Endodermal cell (in vitro differentiated cells): ENCODE measurements around the gene CLEC16A. TPM values are rescaled to one million over a fixed set of nuclear protein-coding genes. Genes with fewer than 3 reads are reported as not detected.

Source experiments
- DNase-seq: peaks from one replicate; pipeline ENCODE4 v3.0.0-alpha.2; 2017
- H3K27ac ChIP-seq: 2 replicates; pipeline ENCODE4 v1.5.1; 2013; ENCODE audit warnings: mild to moderate bottlenecking, low read depth, low read length, moderate library complexity
- H3K27me3 ChIP-seq: 2 replicates; pipeline ENCODE4 v1.6.1; 2013; ENCODE audit warnings: mild to moderate bottlenecking, low read length, moderate library complexity; ENCODE audit not compliant: insufficient read depth, control insufficient read depth, poor library complexity, severe bottlenecking
- H3K36me3 ChIP-seq: 2 replicates; pipeline ENCODE4 v1.7.0; 2013; ENCODE audit warnings: mild to moderate bottlenecking, low read length, moderate library complexity; ENCODE audit not compliant: control insufficient read depth, insufficient read depth
- H3K4me1 ChIP-seq: one replicate; pipeline ENCODE4 v1.7.0; 2013; ENCODE audit warnings: low read length; ENCODE audit not compliant: control insufficient read depth, insufficient read depth
- H3K4me3 ChIP-seq: 2 replicates; pipeline ENCODE4 v1.5.1; 2013; ENCODE audit warnings: mild to moderate bottlenecking, low read length, moderate library complexity
- H3K9ac ChIP-seq: 2 replicates; pipeline ENCODE4 v1.6.1; 2013; ENCODE audit warnings: mild to moderate bottlenecking, low read length, moderate library complexity; ENCODE audit not compliant: poor library complexity, severe bottlenecking; ENCODE audit errors: extremely low read depth
- H3K9me3 ChIP-seq: 2 replicates; pipeline ENCODE4 v1.6.1; 2013; ENCODE audit warnings: mild to moderate bottlenecking, low read length, moderate library complexity; ENCODE audit not compliant: control insufficient read depth
- H3K27ac Mint-ChIP-seq: 2 replicates; pipeline ENCODE4 v1.8.0; 2020; ENCODE audit warnings: mixed read lengths
- H3K27me3 Mint-ChIP-seq: 2 replicates; pipeline ENCODE4 v1.8.0; 2021; ENCODE audit warnings: mild to moderate bottlenecking, mixed read lengths; ENCODE audit not compliant: insufficient read depth
- H3K36me3 Mint-ChIP-seq: 2 replicates; pipeline ENCODE4 v1.8.0; 2020; ENCODE audit warnings: low read depth, mixed read lengths
- H3K4me1 Mint-ChIP-seq: 2 replicates; pipeline ENCODE4 v1.8.0; 2020; ENCODE audit warnings: mixed read lengths
- H3K4me3 Mint-ChIP-seq: 2 replicates; pipeline ENCODE4 v1.8.0; 2020; ENCODE audit warnings: mild to moderate bottlenecking, moderate library complexity, mixed read lengths
- H3K9me3 Mint-ChIP-seq: 2 replicates; pipeline ENCODE4 v1.8.0; 2020; ENCODE audit warnings: mild to moderate bottlenecking, mixed read lengths
- CTCF ChIP-seq: fragments of 200-600 bp; sonication (generic); conservative IDR thresholded peaks from 2 replicates; pipeline ENCODE4 v1.5.0; 2021; ENCODE audit warnings: antibody characterized with exemption, mild to moderate bottlenecking
- WGBS, 2 experiments: methylation state at CpG; one replicate each; pipeline versions ENCODE4 v1.1.5 to v1.1.7; 2013; ENCODE audit warnings: missing lambda C conversion rate in 2 of 2, mixed read lengths in 1 of 2; ENCODE audit not compliant: insufficient coverage in 1 of 2, insufficient read length in 1 of 2; 5-methylcytosine and 5-hydroxymethylcytosine counted together
- total RNA-seq, 2 donors: library from RNA; stranded (reverse); fragmentation: NEBNext Ultra II Directional in 1 of 2; extraction: Animal tissue kit (Norgen Biotek cat#: 25700) in 1 of 2; gene quantifications; 2 replicates in 1 of 2; 3 replicates in 1 of 2; pipeline ENCODE4 v1.2.1, GENCODE V29; 2021

CLEC16A gene
- total RNA-seq, 2 donors from 2014 or later, result 19.5 to 28.3 TPM

DNA sequence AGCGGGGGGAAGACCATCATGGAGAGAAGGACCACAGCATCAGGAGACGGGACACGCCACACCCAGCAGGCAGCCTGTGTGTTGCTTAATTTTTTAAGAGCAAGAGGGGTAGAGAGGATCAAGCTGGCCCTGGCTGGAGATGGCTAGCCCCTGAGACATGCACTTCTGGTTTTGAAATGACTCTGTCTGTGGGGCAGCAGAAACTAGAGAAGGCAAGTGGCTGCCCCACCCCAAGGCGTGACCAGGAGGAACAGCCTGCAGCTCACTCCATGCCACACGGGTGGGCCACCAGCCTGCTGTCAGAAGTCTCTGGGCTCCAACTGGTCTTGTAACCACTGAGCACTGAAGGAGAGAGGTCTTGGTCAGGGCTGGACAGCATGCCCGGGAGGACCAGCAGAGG is 236.1 kb downstream of the CLEC16A start:
- H3K27ac ChIP-seq, result no peak overlapping the region
- Mint-ChIP-seq H3K27ac (no peak overlapping the region), H3K9me3 (no peaks in the 10 kb centered on the region), H3K27me3 (no peaks in the 10 kb centered on the region), H3K36me3 (peaks cover 8% of the 10 kb centered on the region), H3K4me3 (no peak overlapping the region), H3K4me1 (peaks cover 9% of the 10 kb centered on the region)
- H3K36me3 ChIP-seq, result no peaks in the 10 kb centered on the region
- TF ChIP-seq CTCF, result no peak
- no peaks in the 10 kb centered on the region for H3K27me3 ChIP-seq
- H3K4me1 ChIP-seq, result no peaks in the 10 kb centered on the region
- H3K4me3 ChIP-seq, result no peak overlapping the region
- 92 to 100% methylated on average over 6 of the region's 6 CpGs for WGBS, 2 experiments
- H3K9me3 ChIP-seq, result no peaks in the 10 kb centered on the region
- no peak for DNase-seq
- H3K9ac ChIP-seq, result no peak overlapping the region

- H3K4me3 Mint-ChIP-seq, result no peak overlapping the region
- no peaks in the 10 kb centered on the region for H3K9me3 ChIP-seq
- 88% methylated on average over 14 to 20 of the region's 20 CpGs for WGBS, 2 experiments
- H3K9ac ChIP-seq, result no peak overlapping the region
- H3K4me1 ChIP-seq, result no peaks in the 10 kb centered on the region
- H3K4me1 Mint-ChIP-seq, result peaks cover 9% of the 10 kb centered on the region
- no peaks in the 10 kb centered on the region for H3K27me3 Mint-ChIP-seq
- H3K27ac Mint-ChIP-seq, result no peak overlapping the region
- no peaks in the 10 kb centered on the region for H3K36me3 ChIP-seq
- H3K4me3 ChIP-seq, result no peak overlapping the region
- DNase-seq, result no peak
- H3K27ac ChIP-seq, result no peak overlapping the region
- H3K9me3 Mint-ChIP-seq, result no peaks in the 10 kb centered on the region
- no peaks in the 10 kb centered on the region for H3K27me3 ChIP-seq
- H3K36me3 Mint-ChIP-seq, result peaks cover 3% of the 10 kb centered on the region
- no peak for TF ChIP-seq CTCF
Measured at GRCh38 chr16:11181242-11181898, 237.0 kb downstream of the CLEC16A start.

DNA sequence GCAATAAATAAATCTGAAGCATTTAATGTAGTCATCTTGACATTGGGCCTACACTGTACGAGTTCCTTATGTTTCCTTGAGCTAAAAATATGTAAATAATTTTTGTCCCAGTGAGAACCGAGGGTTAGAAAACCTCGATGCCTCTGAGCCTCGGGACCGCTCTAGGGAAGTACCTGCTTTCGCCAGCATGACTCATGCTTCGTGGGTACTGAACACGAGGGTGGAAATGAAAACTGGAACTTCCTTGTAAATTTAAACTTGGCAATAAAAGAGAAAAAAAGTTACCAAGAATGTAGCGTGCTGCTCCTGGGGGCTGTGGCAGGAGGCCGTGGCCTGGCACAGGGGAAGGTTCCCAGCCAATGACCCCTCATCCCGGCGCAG is 237.5 kb downstream of the CLEC16A start:
- Mint-ChIP-seq H3K27ac (no peak overlapping the region), H3K9me3 (no peaks in the 10 kb centered on the region), H3K4me3 (no peak overlapping the region), H3K4me1 (peaks cover 9% of the 10 kb centered on the region), H3K27me3 (no peaks in the 10 kb centered on the region), H3K36me3 (peaks cover 3% of the 10 kb centered on the region)
- Histone ChIP-seq H3K9ac (no peak overlapping the region), H3K36me3 (no peaks in the 10 kb centered on the region), H3K4me1 (no peaks in the 10 kb centered on the region), H3K4me3 (no peak overlapping the region), H3K27me3 (no peaks in the 10 kb centered on the region), H3K27ac (no peak overlapping the region), H3K9me3 (no peaks in the 10 kb centered on the region)
- no peak for TF ChIP-seq CTCF
- WGBS, 2 experiments, result 76 to 83% methylated on average over 8 to 12 of the region's 12 CpGs
- no peak for DNase-seq
